Measurements from ENCODE around the gene NOLC1. TPM values are rescaled to one million over a fixed set of nuclear protein-coding genes. Genes with fewer than 3 reads are reported as not detected.

Gene NOLC1
- total RNA-seq, 2 experiments from 2014 or later = 341 to 355 TPM

DNA sequence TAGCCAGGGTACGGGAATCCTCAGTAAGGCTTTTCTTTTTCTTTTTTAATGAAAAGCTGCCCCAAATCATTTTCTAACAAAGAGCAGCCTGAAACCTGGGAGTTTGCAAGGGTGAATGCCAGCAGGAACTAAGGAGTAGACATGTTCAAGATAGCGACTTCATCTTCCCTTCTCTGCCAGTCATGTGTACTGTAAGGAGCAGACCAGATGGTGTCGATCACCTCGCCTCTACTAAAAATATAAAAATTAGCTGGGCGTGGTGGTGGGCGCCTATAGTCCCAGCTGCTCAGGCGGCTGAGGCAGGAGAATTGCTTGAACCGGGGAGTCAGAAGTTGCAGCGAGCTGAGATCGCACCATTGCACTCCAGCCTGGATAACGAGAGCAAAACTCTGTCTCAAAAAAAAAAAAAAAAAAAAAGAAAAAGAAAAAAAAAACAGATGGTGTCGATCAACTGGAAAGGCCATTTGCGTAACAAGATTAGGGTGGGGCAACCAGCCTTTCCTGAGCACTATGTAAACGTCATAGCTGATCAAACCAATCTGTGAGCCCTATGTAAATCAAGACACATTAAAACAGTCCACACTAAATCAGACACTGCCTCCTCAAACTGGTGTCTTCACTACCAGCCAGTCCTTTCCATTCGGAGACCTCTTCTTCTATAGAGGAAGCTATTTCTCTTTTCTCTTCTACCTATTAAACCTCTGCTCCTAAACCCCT, 33.8 kb downstream of the NOLC1 start:
- ChIA-PET CTCF (interaction anchor here (1.0 to 1.2 kb wide), 2 partner anchors 46 to 177 kb away, joined by 3 to 5 read pairs; no protein-coding TSS in a partner anchor), POLR2A (no interaction called here)

DNA sequence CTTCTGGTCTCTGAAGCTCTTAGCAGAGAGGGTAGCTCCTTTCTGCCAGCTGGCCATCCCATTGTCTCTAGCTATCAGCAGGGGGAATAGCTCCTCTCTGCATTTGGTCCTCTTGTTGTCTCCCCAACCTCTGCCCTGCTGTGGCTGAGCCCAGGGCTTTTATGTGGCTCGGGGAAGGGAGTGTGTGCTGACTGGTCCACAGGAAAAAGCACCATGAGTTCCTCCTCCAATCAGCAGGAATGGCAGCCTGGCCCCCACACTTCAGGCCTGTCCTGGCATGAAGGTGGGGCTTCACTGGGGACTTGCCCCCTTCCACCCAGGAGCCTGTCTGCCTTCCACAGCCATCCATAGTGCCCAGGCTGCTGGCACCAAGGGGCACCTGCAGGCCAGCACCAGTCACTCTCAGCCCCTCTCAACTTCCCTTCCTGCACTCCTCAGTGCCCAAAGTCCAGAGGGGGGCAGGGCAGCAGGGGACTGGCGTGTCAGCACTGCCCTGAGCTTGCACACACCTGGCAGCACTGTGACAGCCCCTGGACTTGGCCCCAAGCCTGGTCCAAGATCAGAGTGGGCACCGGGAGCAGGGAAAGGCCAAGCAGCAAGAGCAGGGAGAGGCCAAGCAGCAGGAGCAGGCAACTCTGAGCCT, 36.2 kb downstream of the NOLC1 start:
- ChIA-PET POLR2A (no interaction called here), CTCF (interaction anchor here (0.6 to 1.9 kb wide), 4 partner anchors 19 to 393 kb away, joined by 3 to 5 read pairs (median 4); no protein-coding TSS in a partner anchor)

DNA sequence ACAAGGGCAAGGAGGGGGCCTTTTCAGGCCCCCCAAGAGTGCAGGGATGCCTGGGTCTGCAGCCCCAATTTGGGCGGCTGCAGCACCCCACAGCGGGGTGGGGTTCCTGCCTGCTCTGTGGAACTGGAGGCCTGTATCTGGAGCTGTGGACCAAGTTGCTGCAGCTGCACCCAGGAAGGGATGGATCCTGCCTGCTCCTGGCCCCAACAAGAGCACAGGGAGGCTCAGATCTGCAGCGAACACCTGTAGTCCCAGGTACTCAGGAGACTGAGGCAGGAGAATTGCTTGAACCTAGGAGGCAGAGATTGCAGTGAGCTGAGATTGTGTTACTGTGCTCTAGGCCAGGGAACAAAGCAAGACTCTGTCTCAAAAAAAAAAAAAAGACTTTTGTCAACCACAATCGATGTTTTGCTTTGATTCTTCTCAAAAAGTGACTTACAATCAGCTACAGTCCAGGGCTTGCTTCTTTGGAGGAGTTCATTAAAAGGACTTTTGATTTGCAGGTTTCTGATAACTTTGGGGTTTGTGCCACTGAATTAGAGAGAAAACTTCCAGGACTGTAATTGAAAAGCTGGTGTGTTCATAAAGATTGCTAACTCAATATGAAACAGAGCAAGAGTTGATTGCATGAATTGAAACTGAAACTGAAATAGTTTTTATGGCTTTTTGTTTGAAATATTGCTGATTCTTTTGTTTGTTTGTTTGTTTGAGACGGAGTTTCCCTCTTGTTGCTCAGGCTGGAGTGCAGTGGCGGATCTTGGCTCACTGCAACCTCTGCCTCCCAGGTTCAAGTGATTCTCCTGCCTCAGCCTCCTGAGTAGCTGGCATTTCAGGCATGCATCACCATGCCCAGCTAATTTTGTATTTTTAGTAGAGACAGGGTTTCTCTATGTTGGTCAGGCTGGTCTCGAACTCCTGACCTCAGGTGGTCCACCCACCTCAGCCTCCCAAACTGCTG, 37.0 kb downstream of the NOLC1 start:
- CTCF ChIA-PET = interaction anchor here (0.6 to 1.9 kb wide), 4 partner anchors 20 to 210 kb away, joined by 3 to 5 read pairs (median 4); no protein-coding TSS in a partner anchor

DNA sequence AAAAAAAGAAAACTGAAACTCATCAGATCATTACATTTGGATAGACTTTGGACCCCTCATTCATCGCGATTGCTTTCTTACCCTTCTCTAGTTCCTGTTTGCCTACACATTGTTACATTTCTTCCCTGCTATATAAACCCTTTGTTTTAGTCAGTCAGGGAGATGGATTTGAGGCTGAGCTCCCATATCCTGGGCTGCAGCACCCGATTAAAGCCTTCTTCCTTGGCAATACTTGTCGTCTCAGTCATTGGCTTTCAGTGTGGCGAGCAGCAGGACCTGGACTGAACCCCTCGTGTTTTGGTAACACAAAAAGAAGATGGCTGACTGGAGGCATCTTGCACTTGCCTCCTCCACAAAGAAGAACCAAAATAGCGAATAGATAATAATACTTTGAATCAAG, 39.8 kb downstream of the NOLC1 start:
- ChIA-PET CTCF (no interaction called here), POLR2A (interaction anchor here (0.6 kb wide), 1 partner anchor 13 kb away, joined by 4 read pairs; no protein-coding TSS in a partner anchor)

More for the DNA sequence above, 37.0 kb downstream of the NOLC1 start:
- POLR2A ChIA-PET = interaction anchor here (0.7 kb wide), 1 partner anchor 169 kb away, joined by 6 read pairs; no protein-coding TSS in a partner anchor

DNA sequence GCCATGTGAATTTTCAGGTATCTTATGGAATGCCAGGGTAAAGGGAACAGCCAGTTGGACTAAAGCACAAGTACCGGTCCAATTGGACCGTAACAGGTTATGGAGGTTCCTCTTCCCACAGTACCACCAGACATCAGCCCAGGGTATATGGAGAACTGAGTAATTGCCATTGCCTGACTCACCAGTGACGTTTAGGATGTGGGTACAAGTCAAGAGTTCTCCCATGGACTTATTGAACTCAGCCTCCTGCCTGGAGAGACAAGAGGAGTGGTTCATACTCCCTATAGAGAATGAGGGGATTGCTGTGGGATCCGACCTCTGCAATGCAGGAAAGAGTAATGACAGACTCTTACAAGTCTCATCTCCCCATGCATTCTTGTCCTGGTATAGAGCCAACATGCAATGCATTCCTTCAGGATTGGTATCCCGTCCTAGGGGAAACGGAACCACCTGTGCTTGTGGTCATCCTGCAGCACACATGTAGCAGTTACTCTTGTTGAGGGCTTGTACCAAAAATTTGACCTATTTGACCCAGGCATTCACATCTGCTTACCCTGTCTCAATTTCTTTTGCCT, 43.2 kb downstream of the NOLC1 start:
- ChIA-PET POLR2A (interaction anchor here (0.7 kb wide), 1 partner anchor 146 kb away, joined by 4 read pairs; no protein-coding TSS in a partner anchor), CTCF (no interaction called here)

DNA sequence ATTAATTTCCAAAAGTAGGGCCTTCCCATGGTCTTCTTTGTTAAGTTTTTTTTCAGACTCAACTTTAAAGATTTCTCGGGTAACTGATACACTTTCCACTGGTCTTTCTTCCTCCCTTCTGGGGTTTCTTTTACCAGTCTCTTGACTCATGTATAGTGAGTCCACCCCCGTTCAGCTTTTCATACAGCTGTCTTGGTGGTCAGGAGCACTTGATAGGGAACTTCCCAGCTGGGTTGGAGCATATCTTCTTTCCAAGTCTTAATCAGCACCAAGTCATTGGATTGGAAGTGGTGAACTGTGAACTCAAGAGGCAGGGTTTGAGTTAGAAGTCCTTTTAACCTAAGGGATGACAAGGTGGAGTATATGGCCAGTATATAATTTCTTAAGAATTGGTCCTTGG, 44.7 kb downstream of the NOLC1 start:
- CTCF ChIA-PET = no interaction called here

DNA sequence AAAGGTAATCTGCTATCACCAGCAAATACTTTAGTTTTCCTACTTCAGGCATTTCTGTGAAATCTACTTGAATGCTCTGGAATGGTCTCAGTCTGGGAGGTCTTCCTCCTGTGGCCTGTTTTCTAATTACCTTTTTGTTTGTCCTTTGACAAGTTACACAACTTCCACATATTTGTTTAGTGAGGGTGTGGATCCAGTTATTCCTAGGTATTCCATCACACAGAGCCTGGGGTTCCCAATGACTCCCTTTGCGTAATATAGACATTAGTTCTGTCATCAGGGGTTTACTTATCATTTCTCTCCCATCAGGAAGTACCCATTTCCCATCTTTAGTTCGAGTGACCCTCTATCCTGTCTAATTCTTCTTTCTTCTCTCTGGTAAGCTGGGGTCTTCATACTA, 45.8 kb downstream of the NOLC1 start:
- CTCF ChIA-PET = no interaction called here
- POLR2A ChIA-PET = no interaction called here

More for the DNA sequence above, 44.7 kb downstream of the NOLC1 start:
- POLR2A ChIA-PET = no interaction called here

DNA sequence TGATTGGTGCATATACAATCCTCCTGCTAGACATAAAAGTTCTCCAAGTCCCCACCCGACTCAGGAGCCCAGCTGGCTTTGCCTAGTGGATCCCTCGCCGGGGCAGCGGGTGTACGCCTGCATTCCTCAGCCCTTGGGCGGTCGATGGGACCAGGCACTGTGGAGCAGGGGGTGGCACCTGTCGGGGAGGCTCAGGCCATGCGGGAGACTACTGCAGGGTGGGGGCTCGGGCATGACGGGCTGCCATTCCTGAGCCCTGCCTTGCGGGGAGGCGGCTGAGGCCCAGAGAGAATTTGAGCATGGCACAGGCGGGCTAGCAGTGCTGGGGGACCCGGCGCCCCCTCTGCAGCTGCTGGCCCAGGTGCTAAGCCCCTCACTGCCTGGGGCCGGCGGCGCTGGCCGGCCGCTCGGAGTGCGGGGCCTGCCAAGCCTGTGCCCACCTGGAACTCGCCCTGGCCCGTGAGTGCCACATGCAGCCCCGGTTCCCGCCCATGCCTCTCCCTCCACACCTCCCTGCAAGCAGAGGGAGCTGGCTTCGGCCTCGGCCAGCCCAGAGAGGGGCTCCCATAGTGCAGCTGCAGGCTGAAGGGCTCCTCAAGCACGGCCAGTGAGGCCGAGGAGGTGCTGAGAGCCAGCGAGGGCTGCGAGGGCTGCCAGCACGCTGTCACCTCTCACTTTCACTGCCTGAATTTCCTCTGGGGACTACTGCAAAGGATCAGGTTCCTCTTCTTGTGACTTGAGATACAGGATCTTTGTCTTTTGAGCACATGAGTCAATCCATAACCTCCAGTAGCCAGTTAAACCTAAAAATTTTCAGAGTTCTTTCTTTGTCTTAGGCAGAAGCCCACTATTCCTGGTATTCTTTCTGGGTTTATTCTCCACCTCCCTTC, 48.8 kb downstream of the NOLC1 start:
- CTCF ChIA-PET = no interaction called here
- POLR2A ChIA-PET = no interaction called here

DNA sequence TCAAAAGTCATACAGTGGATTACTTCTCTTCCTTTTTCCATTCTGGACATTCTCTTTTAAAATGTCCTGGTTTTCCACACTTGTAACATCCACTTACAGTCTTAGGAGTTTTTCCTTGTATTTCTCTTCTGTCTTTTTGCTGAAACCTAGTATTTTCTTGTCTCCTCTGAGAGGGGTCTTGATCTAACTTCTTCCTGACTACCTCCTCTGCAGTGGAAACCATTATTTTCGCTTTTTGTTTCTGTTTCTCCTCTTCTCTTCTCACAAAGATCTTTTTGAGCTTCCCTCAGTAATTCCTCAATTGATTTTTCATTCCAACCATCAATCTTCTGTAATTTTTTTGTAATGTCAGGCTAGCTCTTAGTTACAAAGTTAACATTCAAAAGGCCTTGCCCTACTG, 50.2 kb downstream of the NOLC1 start:
- POLR2A ChIA-PET = no interaction called here
- CTCF ChIA-PET = no interaction called here

DNA sequence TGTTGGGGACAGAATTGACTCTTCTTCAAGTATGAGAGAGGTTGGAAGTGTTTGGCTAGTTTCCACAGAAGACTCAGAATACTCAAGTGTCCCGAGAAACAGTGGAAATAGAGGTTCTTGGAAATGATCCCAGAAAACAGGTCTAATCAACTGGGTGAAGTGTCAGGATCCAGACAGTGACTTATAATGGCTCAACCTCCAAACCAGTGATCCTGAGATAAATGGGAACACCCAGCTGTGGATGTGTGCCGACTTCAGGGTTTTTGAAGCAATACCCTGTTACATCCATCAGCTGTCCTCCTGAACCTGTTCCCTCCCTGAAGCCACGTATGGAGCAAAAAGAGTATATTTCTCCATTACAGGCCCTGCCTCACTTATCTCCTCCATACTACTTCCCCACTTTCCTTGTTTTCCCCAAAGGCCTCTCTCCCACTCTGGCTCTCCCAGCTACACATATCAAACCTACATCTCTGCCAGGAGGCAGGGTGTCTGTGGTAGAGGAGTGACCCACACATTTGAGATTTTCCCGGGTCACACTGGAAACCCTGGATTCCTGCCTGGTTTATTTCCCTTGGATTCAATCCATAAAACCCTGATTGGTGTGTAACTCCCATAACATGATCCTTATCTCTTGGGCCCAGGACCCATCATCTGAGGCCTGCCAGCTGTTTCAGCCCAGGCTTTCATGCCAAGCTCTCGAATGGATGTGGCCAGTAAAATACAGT, 56.3 kb downstream of the NOLC1 start:
- ChIA-PET CTCF (no interaction called here), POLR2A (no interaction called here)

DNA sequence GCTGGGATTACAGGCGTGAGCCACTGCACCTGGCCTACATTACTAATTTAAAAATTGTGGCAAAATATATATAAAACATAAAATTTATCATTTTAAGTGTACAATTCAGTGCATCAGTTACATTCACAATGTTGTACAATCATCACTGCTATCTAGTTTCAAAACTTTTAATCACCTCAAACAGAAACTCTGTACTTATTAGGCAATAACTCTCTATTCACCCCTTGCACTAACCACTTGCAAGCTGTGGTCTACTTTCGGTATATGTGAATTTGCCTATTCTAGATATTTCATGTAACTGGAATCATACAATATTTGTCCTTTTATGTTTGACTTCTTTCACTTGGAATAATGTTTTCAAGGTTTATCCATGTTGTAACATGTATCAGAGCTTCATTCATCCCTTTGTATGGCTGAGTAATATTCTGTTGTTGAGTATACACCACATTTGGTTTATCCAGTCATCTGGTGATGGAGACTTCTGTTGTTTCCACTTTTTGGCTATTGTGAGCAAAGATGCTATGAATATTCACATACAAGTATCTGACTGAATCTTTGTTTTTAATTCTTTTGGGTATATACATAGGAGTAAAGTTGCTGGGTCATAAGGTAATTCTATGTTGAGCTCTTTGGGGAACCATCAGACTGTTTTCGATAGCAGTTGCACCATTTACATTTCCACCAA, 59.6 kb downstream of the NOLC1 start:
- CTCF ChIA-PET = interaction anchor here (1.0 kb wide), 2 partner anchors 20 to 42 kb away, joined by 4 to 5 read pairs; no protein-coding TSS in a partner anchor
- POLR2A ChIA-PET = no interaction called here

Other genes with a start within 250 kb of the NOLC1 start
- 10 to 100 TPM; 19.3 to 23.5 TPM for gene ARMH3, start 96.2 kb upstream of the NOLC1 start, total RNA-seq
- 10 to 100 TPM; 27.3 to 28.2 TPM for gene HPS6, start 87.0 kb upstream of the NOLC1 start, total RNA-seq
- 10 to 100 TPM; 66.9 to 71.4 TPM for gene LDB1, start 32.0 kb upstream of the NOLC1 start, total RNA-seq
- 100 to 1,000 TPM; 103 to 108 TPM for gene PPRC1, start 19.3 kb upstream of the NOLC1 start, total RNA-seq
- not detected for gene ELOVL3, start 73.9 kb downstream of the NOLC1 start, total RNA-seq
- gene PITX3, start 89.1 kb downstream of the NOLC1 start, total RNA-seq = not detected
- 10 to 100 TPM; 34.9 to 36.1 TPM for gene GBF1, start 93.1 kb downstream of the NOLC1 start, total RNA-seq
- gene NFKB2, start 243.3 kb downstream of the NOLC1 start, total RNA-seq = 100 to 1,000 TPM; 272 to 279 TPM